GM06990 (cell line): ENCODE measurements around the gene SPOCK3.

ENCODE experiments used
- DNase-seq: peaks from one replicate; pipeline ENCODE4 v3.0.0-alpha.2; 2011; ENCODE audit not compliant: insufficient read length; ENCODE audit errors: extremely low read depth
- H3K27me3 ChIP-seq: replicated peaks from 2 replicates; pipeline ENCODE4 v1.6.0; 2011; ENCODE audit warnings: low read length; ENCODE audit not compliant: control insufficient read depth, insufficient read depth
- H3K36me3 ChIP-seq: 2 replicates; pipeline ENCODE4 v1.5.1; 2011; ENCODE audit warnings: low read length; ENCODE audit not compliant: control insufficient read depth, insufficient read depth
- H3K4me3 ChIP-seq: replicated peaks from 2 replicates; pipeline ENCODE4 v1.5.1; 2011; ENCODE audit warnings: low read depth, mild to moderate bottlenecking, control low read depth, low read length
- TF ChIP-seq, protein P1 (sequence below): IDR thresholded peaks from 2 replicates; pipeline ENCODE4 v1.5.1; 2011; ENCODE audit warnings: low read length, control low read depth, mild to moderate bottlenecking, inconsistent platforms; ENCODE audit not compliant: insufficient read depth, poor library complexity, severe bottlenecking

SPOCK3 gene

DNA sequence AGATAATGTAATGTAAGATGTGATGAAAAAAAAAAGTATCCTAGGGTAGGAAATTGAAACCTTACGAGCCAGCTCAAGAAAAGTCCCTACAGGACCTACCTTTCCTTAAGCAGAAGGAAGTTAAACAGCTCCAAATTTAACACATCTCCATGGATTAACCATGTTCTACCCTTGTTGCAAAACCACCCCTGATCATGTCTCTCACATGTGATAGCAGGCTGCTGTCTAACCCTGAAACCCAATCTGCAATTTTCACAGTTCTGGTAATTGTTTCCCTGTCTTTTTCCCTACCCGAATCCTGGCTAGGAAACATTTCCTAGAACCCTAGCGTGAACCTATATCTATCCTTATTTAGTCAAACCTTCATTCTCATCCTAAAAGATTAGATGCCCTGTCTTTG lies 198.9 kb downstream of the SPOCK3 start:
- no peak for DNase-seq
- Histone ChIP-seq H3K4me3 (no peak overlapping the region), H3K36me3 (no peaks in the 10 kb centered on the region), H3K27me3 (no peaks in the 10 kb centered on the region)
- TF ChIP-seq, protein P1, sequence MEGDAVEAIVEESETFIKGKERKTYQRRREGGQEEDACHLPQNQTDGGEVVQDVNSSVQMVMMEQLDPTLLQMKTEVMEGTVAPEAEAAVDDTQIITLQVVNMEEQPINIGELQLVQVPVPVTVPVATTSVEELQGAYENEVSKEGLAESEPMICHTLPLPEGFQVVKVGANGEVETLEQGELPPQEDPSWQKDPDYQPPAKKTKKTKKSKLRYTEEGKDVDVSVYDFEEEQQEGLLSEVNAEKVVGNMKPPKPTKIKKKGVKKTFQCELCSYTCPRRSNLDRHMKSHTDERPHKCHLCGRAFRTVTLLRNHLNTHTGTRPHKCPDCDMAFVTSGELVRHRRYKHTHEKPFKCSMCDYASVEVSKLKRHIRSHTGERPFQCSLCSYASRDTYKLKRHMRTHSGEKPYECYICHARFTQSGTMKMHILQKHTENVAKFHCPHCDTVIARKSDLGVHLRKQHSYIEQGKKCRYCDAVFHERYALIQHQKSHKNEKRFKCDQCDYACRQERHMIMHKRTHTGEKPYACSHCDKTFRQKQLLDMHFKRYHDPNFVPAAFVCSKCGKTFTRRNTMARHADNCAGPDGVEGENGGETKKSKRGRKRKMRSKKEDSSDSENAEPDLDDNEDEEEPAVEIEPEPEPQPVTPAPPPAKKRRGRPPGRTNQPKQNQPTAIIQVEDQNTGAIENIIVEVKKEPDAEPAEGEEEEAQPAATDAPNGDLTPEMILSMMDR = no peak

DNA sequence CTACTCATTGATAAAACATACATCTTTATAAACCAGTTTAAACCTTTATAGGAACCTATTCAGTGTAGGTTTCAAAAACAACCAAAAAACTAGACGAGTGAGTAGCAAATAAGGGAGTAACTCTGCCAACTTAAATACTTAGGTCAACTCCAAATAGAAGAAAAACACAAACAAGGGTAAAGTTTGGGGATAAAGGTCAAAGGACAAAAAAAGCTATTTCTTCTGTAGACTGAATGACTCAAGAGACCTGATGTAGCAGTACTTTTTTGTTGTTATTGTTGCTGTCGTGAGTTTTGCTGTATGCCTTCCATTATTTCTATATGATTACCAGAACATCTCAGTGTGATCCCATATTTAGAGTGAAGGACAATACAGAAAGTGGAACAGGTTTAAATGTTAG lies 199.3 kb downstream of the SPOCK3 start:
- TF ChIP-seq, protein P1 = no peak
- H3K36me3 ChIP-seq = no peaks in the 10 kb centered on the region
- no peak for DNase-seq
- H3K4me3 ChIP-seq = no peak overlapping the region
- H3K27me3 ChIP-seq = no peaks in the 10 kb centered on the region

GRCh38 chr4:167032871-167033270 lies 201.4 kb downstream of the SPOCK3 start:
- Histone ChIP-seq H3K27me3 (no peaks in the 10 kb centered on the region), H3K4me3 (no peak overlapping the region), H3K36me3 (no peaks in the 10 kb centered on the region)
- TF ChIP-seq, protein P1 = no peak
- DNase-seq = no peak

DNA sequence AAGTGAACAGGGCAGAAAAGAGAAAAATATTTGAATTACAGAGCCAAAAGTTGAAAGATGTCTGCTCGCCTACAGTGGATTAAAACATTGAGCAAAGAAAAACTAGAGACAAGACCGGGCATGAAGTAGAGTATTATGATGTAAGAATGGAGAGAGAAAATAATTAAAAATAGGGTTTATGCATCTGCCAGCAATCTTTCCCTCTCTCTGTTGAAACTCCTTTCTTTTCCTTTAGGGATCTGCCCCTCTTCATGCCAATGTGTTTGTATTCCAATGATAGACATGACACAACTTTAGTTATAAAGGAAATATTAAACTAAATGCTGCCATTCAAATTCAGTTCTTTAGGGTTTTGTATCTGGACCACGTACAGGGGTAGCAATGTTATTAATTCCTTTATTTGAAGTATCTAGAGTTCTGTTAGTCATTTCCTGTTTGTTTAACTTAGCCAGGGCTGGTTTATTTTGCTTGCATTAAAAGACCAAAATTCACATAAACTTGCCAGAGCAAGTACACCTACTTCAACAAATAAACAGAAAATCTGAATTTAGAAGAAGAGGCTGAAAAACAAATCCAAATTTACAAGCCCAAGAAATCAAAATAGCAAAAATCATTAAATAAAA lies 202.6 kb downstream of the SPOCK3 start:
- H3K4me3 ChIP-seq = no peak overlapping the region
- no peak for DNase-seq
- H3K27me3 ChIP-seq = no peaks in the 10 kb centered on the region
- TF ChIP-seq, protein P1 = no peak
- H3K36me3 ChIP-seq = no peaks in the 10 kb centered on the region

DNA sequence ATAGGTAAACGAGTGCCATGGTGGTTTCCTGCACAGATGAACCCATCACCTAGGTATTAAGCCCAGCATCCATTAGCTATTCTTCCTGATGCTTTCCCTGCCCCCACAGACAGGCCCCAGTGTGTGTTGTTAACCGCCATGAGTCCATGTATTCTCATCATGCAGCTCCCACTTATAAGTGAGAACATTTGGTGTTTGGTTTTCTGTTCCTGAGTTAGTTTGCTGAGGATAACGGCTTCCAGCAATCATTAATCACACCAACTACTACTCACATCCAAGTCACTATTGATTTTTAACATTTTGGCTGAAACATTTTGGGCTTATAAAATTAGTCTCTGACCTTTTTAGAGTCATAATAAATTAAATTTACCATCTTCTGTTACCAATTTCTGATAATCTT lies 205.3 kb downstream of the SPOCK3 start:
- no peak for DNase-seq
- TF ChIP-seq, protein P1 = no peak
- no peaks in the 10 kb centered on the region for H3K27me3 ChIP-seq
- no peak overlapping the region for H3K4me3 ChIP-seq
- no peaks in the 10 kb centered on the region for H3K36me3 ChIP-seq

GRCh38 chr4:167025670-167026069 lies 208.6 kb downstream of the SPOCK3 start:
- TF ChIP-seq, protein P1 = no peak
- DNase-seq = no peak
- Histone ChIP-seq H3K27me3 (no peaks in the 10 kb centered on the region), H3K36me3 (no peaks in the 10 kb centered on the region), H3K4me3 (no peak overlapping the region)
